Measurements from ENCODE around the gene MYL9.

- no peak for TF ChIP-seq CTCF (conservative IDR thresholded peaks at IDR 0.05)
- no peak for TF ChIP-seq EZH2 (IDR thresholded peaks at IDR 0.05; ENCODE audit: low read depth)
Observed at GRCh38 chr20:36562724-36563123, 21.4 kb downstream of the MYL9 start.
